K562 (cell line): ENCODE data around the gene EXOSC1. TPM values are rescaled to one million over a fixed set of nuclear protein-coding genes. Genes with fewer than 3 reads are reported as not detected.
A peak's percentile ranks its signal among the peaks of the same experiment; 100 is the strongest.

Source experiments
- DMBX1 ChIP-seq: fragments of 250-450 bp; sonication (Bioruptor Pico); IDR thresholded peaks from 2 replicates; pipeline ENCODE4 v1.8.0; 2022; ENCODE audit warnings: inconsistent platforms, mild to moderate bottlenecking, moderate library complexity, borderline replicate concordance
- E2F3 ChIP-seq: fragments of 250-450 bp; sonication (Bioruptor Pico); IDR thresholded peaks from 2 replicates; pipeline ENCODE4 v1.4.0; 2020; ENCODE audit warnings: mild to moderate bottlenecking
- EZH2 ChIP-seq: IDR thresholded peaks from 2 replicates; pipeline ENCODE4 v1.6.1; 2012; ENCODE audit warnings: low read depth, mild to moderate bottlenecking, inconsistent platforms, low read length, borderline replicate concordance
- IFI16 ChIP-seq: fragments of 250-450 bp; sonication (Bioruptor Pico); IDR thresholded peaks from 2 replicates; pipeline ENCODE4 v2.1.2; 2022; ENCODE audit warnings: mild to moderate bottlenecking, inconsistent platforms
- MAFG ChIP-seq: fragments of 450-650 bp; conservative IDR thresholded peaks from 2 replicates; pipeline ENCODE4 v1.6.1; 2016; ENCODE audit warnings: missing genetic modification characterization, missing compliant biosample characterization
- RCOR1 ChIP-seq, 2 experiments: IDR thresholded peaks; 2 replicates each; pipeline ENCODE4 v1.6.1; 2012; ENCODE audit warnings: low read depth in 2 of 2, low read length in 2 of 2, borderline replicate concordance in 1 of 2, improper control_type of control experiment in 1 of 2
- SNAPC5 ChIP-seq: fragments of 250-450 bp; sonication (Bioruptor Pico); IDR thresholded peaks from 2 replicates; pipeline ENCODE4 v1.8.0; 2021; ENCODE audit warnings: moderate library complexity, mild to moderate bottlenecking, inconsistent platforms
- XRCC4 ChIP-seq: IDR thresholded peaks from one replicate; pipeline ENCODE4 v1.6.1; 2011; ENCODE audit not compliant: insufficient read depth, insufficient read length; ENCODE audit errors: extremely low read depth
- YY1 ChIP-seq, 3 experiments: IDR thresholded peaks; 2 replicates each; pipeline ENCODE4 v1.6.1; 2011; ENCODE audit warnings: low read length in 2 of 3, mild to moderate bottlenecking in 2 of 3, moderate library complexity in 2 of 3, borderline replicate concordance in 1 of 3, control low read depth in 1 of 3, low read depth in 1 of 3; ENCODE audit not compliant: insufficient read depth in 3 of 3, insufficient replicate concordance in 2 of 3, control insufficient read depth in 1 of 3, insufficient read length in 1 of 3; ENCODE audit errors: extremely low read depth in 1 of 3
- ZBTB49 ChIP-seq: sonication (generic); formaldehyde crosslinking; IDR thresholded peaks from 2 replicates; pipeline ENCODE4 v1.8.0; 2022; ENCODE audit warnings: missing genetic modification reagents, mild to moderate bottlenecking, borderline replicate concordance
- ZNF224 ChIP-seq: sonication (generic); formaldehyde crosslinking; IDR thresholded peaks from 2 replicates; pipeline ENCODE4 v1.8.0; 2022; ENCODE audit warnings: mild to moderate bottlenecking, missing genetic modification reagents
- polyA plus RNA-seq, 8 experiments: library from polyadenylated mRNA; depleted of rRNA in 4 of 8; stranded (reverse) in 5 of 8; unstranded in 3 of 8; fragments of >200 nt; fragmentation: Nextera tagmentation in 2 of 8; fragmentation: Illumina TruSeq in 1 of 8; extraction: Ambion mirVana in 2 of 8; extraction: Trizol in 1 of 8; gene quantifications; 2 replicates each; pipeline versions ENCODE4 v1.2.1 to v1.2.3, GENCODE V29; 2011 to 2014; ENCODE audit warnings: inconsistent platforms in 1 of 8, missing spikeins in 1 of 8
- total RNA-seq, 7 experiments: library from RNA; depleted of rRNA in 6 of 7; stranded (reverse); fragments of >200 nt in 6 of 7; fragmentation: Illumina TruSeq in 2 of 7; extraction: Trizol in 2 of 7; gene quantifications; 2 replicates each; pipeline versions ENCODE4 v1.2.1 to v1.2.3, GENCODE V29; 2011 to 2021; ENCODE audit warnings: low replicate concordance in 1 of 7
- TF ChIP-seq, protein P1 (sequence below): fragments of 250-450 bp; sonication (Bioruptor Pico); IDR thresholded peaks from 2 replicates; pipeline ENCODE4 v1.9.0; 2021; ENCODE audit warnings: mild to moderate bottlenecking, inconsistent platforms
- TF ChIP-seq, protein P2 (sequence below): sonication (generic); formaldehyde crosslinking; IDR thresholded peaks from 2 replicates; pipeline ENCODE4 v1.8.1; 2023; ENCODE audit warnings: missing genetic modification reagents, mild to moderate bottlenecking, borderline replicate concordance

EXOSC1 gene
- total and polyA plus RNA-seq, 9 of the 15 experiments (the other 6 are each of a cell fraction or from before 2014, with no cell fraction given), result 44.3 to 117 (median 67.0) TPM

DNA sequence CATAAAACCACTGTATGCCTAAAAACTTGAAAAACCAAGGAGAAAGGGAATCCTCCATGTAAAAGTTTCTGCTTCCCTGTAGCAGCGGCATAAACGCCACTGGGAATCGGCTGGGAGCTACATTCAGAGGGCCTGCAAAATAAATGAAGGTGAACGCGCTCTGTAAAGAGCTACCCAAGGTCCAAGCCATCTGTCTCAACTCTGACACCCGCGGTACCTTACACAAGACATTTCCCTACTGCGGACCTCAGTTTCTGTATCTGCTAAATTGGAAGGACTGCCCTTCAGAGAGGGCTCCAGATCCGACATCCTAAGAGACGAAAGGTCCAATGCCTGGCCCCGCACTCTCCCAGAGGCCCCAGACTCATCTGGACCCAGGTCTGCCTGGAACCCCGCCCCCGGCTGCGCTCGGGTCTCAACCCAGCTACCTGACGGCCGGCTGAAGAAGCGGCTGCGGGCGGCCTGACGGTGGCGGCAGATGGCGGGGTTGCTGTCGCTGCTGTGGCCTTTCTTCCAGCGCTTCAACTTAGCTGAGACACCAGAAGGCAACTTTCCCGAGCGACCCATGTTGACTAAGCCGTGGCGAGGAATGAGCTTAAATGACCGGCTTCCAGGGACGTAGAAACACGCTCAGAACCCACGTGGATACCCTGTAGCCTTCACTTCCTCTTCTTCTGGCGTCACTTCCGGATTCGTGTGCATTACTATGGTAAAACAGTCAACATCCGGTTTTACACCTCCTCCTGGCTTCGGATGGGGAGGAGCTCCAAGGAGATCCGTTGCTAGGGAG, 44.9 kb downstream of the EXOSC1 start, which contains the start of gene RRP12 (continued):
- TF ChIP-seq MAFG (no peak), RCOR1 (IDR thresholded peaks at IDR 0.05; ENCODE audit: borderline replicate concordance in 1 of 2, low read depth in 2 of 2, low read length in 2 of 2) (peak in 1 of 2 experiments; percentile 42; a peak in 1 of 4 replicates), E2F3 (no peak), SNAPC5 (CRISPR knock-in tag) (no peak), EZH2 (no peak), YY1 (IDR thresholded peaks at IDR 0.05; ENCODE audit: borderline replicate concordance in 1 of 3, control insufficient read depth in 1 of 3, extremely low read depth in 1 of 3, insufficient read depth in 3 of 3, insufficient read length in 1 of 3, insufficient replicate concordance in 2 of 3, low read depth in 1 of 3, low read length in 2 of 3) (peak in 1 of 3 experiments; percentile 23), ZBTB49 (no peak), XRCC4 (no peak), IFI16 (CRISPR knock-in tag) (no peak), ZNF224 (CRISPR knock-in tag) (no peak), DMBX1 (CRISPR knock-in tag) (no peak)
- TF ChIP-seq, protein P1, sequence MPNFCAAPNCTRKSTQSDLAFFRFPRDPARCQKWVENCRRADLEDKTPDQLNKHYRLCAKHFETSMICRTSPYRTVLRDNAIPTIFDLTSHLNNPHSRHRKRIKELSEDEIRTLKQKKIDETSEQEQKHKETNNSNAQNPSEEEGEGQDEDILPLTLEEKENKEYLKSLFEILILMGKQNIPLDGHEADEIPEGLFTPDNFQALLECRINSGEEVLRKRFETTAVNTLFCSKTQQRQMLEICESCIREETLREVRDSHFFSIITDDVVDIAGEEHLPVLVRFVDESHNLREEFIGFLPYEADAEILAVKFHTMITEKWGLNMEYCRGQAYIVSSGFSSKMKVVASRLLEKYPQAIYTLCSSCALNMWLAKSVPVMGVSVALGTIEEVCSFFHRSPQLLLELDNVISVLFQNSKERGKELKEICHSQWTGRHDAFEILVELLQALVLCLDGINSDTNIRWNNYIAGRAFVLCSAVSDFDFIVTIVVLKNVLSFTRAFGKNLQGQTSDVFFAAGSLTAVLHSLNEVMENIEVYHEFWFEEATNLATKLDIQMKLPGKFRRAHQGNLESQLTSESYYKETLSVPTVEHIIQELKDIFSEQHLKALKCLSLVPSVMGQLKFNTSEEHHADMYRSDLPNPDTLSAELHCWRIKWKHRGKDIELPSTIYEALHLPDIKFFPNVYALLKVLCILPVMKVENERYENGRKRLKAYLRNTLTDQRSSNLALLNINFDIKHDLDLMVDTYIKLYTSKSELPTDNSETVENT (CRISPR knock-in tag), result no peak
- TF ChIP-seq, protein P2, sequence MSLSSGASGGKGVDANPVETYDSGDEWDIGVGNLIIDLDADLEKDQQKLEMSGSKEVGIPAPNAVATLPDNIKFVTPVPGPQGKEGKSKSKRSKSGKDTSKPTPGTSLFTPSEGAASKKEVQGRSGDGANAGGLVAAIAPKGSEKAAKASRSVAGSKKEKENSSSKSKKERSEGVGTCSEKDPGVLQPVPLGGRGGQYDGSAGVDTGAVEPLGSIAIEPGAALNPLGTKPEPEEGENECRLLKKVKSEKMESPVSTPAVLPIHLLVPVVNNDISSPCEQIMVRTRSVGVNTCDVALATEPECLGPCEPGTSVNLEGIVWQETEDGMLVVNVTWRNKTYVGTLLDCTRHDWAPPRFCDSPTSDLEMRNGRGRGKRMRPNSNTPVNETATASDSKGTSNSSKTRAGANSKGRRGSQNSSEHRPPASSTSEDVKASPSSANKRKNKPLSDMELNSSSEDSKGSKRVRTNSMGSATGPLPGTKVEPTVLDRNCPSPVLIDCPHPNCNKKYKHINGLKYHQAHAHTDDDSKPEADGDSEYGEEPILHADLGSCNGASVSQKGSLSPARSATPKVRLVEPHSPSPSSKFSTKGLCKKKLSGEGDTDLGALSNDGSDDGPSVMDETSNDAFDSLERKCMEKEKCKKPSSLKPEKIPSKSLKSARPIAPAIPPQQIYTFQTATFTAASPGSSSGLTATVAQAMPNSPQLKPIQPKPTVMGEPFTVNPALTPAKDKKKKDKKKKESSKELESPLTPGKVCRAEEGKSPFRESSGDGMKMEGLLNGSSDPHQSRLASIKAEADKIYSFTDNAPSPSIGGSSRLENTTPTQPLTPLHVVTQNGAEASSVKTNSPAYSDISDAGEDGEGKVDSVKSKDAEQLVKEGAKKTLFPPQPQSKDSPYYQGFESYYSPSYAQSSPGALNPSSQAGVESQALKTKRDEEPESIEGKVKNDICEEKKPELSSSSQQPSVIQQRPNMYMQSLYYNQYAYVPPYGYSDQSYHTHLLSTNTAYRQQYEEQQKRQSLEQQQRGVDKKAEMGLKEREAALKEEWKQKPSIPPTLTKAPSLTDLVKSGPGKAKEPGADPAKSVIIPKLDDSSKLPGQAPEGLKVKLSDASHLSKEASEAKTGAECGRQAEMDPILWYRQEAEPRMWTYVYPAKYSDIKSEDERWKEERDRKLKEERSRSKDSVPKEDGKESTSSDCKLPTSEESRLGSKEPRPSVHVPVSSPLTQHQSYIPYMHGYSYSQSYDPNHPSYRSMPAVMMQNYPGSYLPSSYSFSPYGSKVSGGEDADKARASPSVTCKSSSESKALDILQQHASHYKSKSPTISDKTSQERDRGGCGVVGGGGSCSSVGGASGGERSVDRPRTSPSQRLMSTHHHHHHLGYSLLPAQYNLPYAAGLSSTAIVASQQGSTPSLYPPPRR (CRISPR knock-in tag), result peak; percentile 45; the same call in 1 of the 2 replicates
